ENCODE measurements around the gene OSER1. TPM values are rescaled to one million over a fixed set of nuclear protein-coding genes. Genes with fewer than 3 reads are reported as not detected.
"Not testable (repeated sequence)": the region's sequence is repeated elsewhere in the genome, so short reads cannot be mapped to it uniquely, and the experiment has no call there.

The OSER1 gene
- polyA plus RNA-seq, 4 donors: 24.0 to 57.8 (median 51.3) TPM

DNA sequence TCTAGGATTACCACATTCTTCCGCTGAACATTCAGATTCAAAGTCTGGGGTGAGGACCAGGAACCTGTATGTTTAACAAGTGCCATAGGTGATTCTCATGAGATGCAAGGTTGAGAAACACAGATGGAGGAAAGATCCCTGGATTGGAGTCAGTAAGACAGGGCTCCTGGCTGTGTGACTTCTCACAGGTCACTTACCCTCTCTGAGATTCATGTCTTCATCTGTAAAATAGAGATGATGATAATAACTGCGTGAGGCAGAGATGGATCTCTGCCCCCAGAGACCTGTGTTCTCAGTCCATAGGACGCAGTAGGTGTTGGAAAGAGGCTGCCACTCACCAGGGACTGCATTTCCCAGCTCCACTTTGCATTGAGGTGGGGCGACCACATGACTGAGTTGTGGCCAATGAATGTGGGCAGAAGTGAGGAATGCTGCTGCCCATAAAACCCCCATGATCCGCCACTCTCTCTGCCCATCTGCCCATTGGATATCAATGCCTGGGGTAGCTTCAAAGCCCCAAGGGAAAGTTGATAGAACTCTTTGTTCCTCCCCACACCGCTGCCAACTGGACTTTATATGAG, 23.0 kb upstream of the OSER1 start:
- Histone ChIP-seq H3K4me1 (ENCODE audit: control insufficient read depth in 3 of 3, insufficient read depth in 2 of 3, low read depth in 1 of 3, low read length in 2 of 3) (no peaks in the 10 kb centered on the region), H3K27ac (ENCODE audit: low read depth in 1 of 3, low read length in 2 of 3) (no peak overlapping the region), H3K9me3 (ENCODE audit: control insufficient read depth in 2 of 2, insufficient read depth in 1 of 2, low read depth in 1 of 2, low read length in 1 of 2) (peaks cover 0 to under 1% of the 10 kb centered on the region in 2 donors), H3K36me3 (ENCODE audit: control insufficient read depth in 3 of 3, insufficient read depth in 2 of 3, low read depth in 1 of 3, low read length in 3 of 3) (no peaks in the 10 kb centered on the region), H3K4me3 (ENCODE audit: low read depth in 1 of 3, low read length in 3 of 3) (no peak overlapping the region), H3K27me3 (ENCODE audit: control insufficient read depth in 3 of 3, insufficient read depth in 3 of 3, low read length in 3 of 3) (no peaks in the 10 kb centered on the region)
- no peak for DNase-seq
- no peak for FAIRE-seq
- WGBS, 3 donors: 86 to 96% (median 88%) methylated on average over 6 of the region's 6 CpGs

DNA sequence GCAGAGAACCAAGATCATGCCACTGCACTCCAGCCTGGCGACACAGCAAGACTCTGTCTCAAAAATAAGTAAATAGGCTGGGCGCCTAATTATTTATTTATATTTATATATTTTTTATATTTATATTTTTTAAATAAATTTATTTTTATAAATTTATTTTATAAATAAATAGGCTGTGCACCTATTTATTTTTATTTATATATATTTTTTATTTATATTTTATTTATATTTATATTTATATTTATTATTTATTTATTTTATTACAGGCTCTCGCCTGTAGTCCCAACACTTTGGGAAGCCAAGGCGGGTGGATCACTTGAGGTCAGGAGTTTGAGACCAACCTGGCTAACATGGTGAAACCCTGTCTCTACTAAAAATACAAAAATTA, 21.9 kb upstream of the OSER1 start:
- FAIRE-seq; H3K36me3 ChIP-seq (ENCODE audit: control insufficient read depth in 3 of 3, insufficient read depth in 2 of 3, low read depth in 1 of 3, low read length in 3 of 3); H3K4me1 ChIP-seq (ENCODE audit: control insufficient read depth in 3 of 3, insufficient read depth in 2 of 3, low read depth in 1 of 3, low read length in 2 of 3); H3K27ac ChIP-seq (ENCODE audit: low read depth in 1 of 3, low read length in 2 of 3); H3K9me3 ChIP-seq (ENCODE audit: control insufficient read depth in 2 of 2, insufficient read depth in 1 of 2, low read depth in 1 of 2, low read length in 1 of 2); H3K4me3 ChIP-seq (ENCODE audit: low read depth in 1 of 3, low read length in 3 of 3); H3K27me3 ChIP-seq (ENCODE audit: control insufficient read depth in 3 of 3, insufficient read depth in 3 of 3, low read length in 3 of 3); DNase-seq: not testable (repeated sequence)
- WGBS, 3 donors: 88 to 97% (median 93%) methylated on average over 4 of the region's 4 CpGs

DNA sequence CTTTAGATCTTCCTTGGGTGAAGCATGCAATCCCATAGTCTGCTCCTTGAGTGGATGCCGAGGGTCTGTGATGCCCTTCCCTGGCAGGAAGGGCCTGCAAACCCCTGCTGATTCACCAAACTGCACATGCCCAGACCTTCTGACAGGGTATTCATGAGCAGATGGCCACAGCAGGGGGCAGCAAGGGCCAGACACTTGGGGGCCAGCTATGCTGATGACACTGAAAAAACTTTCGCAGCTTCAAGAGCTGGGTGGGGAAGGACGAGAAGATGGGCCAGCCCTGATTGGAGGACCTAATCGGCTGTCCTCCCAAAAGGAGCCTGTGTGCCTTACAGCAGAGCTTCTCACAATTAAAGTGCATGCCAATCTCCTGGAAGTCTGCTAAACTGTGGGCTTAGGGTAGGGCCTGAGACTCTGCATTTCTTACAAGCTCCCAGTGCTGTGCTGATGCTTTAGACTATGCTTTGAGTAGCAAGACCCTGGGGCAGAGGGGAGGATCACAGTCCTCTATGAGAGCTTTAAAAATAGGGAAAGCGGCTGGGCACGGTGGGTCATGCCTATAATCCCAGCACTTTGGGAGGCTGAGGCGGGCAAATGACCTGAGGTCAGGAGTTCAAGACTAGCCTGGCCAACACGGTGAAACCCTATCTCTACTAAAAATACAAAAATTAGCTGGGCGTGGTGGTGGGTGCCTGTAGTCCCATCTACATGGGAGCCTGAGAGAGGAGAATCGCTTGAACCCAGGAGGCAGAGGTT, 21.3 kb upstream of the OSER1 start:
- H3K27ac ChIP-seq (ENCODE audit: low read depth in 1 of 3, low read length in 2 of 3): no peak overlapping the region
- H3K36me3 ChIP-seq (ENCODE audit: control insufficient read depth in 3 of 3, insufficient read depth in 2 of 3, low read depth in 1 of 3, low read length in 3 of 3): no peaks in the 10 kb centered on the region
- H3K4me1 ChIP-seq (ENCODE audit: control insufficient read depth in 3 of 3, insufficient read depth in 2 of 3, low read depth in 1 of 3, low read length in 2 of 3): no peaks in the 10 kb centered on the region
- FAIRE-seq (no peak), DNase-seq (no peak)
- no peaks in the 10 kb centered on the region for H3K27me3 ChIP-seq (ENCODE audit: control insufficient read depth in 3 of 3, insufficient read depth in 3 of 3, low read length in 3 of 3)
- H3K4me3 ChIP-seq (ENCODE audit: low read depth in 1 of 3, low read length in 3 of 3): no peak overlapping the region
- 72 to 88% (median 85%) methylated on average over 10 of the region's 10 CpGs for WGBS, 3 donors
- no peaks in the 10 kb centered on the region for H3K9me3 ChIP-seq (ENCODE audit: control insufficient read depth in 2 of 2, insufficient read depth in 1 of 2, low read depth in 1 of 2, low read length in 1 of 2)

DNA sequence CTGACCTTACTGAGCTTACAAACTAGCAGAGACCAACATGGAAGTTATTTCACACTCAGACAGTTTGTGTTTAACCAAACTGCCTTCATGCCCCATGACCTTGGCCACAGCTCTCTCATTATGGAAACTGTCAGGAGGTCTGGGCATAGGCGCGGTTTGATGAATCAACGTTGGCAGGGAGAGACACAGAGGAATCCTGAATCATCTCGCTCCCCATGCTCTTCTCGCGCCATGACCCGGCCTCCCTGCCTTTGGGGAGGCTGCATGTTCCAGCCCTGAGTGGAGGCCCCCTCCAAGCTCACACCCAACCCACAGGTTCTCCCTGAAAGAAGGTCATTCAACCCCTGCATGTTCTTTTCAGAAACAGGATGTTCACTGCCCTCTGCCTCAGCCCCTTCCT, 20.6 kb upstream of the OSER1 start:
- no peaks in the 10 kb centered on the region for H3K9me3 ChIP-seq (ENCODE audit: control insufficient read depth in 2 of 2, insufficient read depth in 1 of 2, low read depth in 1 of 2, low read length in 1 of 2)
- no peak overlapping the region for H3K4me3 ChIP-seq (ENCODE audit: low read depth in 1 of 3, low read length in 3 of 3)
- 78 to 86% (median 84%) methylated on average over 7 of the region's 7 CpGs for WGBS, 3 donors
- no peaks in the 10 kb centered on the region for H3K36me3 ChIP-seq (ENCODE audit: control insufficient read depth in 3 of 3, insufficient read depth in 2 of 3, low read depth in 1 of 3, low read length in 3 of 3)
- no peak for DNase-seq
- FAIRE-seq: no peak
- no peaks in the 10 kb centered on the region for H3K27me3 ChIP-seq (ENCODE audit: control insufficient read depth in 3 of 3, insufficient read depth in 3 of 3, low read length in 3 of 3)
- H3K27ac ChIP-seq (ENCODE audit: low read depth in 1 of 3, low read length in 2 of 3): no peak overlapping the region
- H3K4me1 ChIP-seq (ENCODE audit: control insufficient read depth in 3 of 3, insufficient read depth in 2 of 3, low read depth in 1 of 3, low read length in 2 of 3): no peaks in the 10 kb centered on the region

DNA sequence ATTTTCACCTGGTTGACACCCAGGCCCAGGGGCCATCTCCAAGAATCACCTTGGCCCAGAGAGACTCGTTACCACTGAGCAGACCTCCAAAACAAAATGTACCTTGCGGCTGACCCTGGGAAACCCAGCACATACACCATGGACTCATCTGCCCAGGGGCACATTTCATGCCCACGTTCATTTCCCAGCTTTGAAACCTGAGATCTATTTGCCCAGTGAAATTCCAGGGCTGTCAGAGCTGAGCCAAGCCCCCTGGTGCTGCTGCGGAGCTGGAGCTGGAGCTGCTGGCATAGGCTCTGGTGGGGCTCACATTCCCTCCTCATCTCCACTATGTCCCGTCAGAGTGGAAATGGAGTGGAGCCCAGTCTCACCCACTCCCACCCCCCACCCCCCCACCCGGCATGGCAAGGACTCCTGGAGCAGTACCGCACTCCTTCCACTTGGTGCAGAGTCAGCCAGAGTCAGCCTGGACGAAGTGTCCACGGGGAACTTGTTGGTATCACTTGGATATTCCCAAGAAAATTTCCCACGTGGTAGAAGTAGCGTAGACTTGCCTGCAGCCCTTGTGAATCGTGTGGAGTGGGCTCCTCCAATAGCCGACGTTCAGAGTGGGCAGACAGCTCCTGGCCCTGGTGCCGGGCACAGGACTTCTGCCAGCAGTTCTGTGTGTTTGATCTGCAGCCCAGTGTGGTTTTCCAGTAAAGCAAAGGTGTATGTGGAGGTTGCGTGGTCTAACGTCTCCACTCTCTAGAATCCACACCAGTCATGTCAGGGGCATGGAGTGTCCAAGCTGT, 18.1 kb upstream of the OSER1 start:
- Histone ChIP-seq H3K9me3 (ENCODE audit: control insufficient read depth in 2 of 2, insufficient read depth in 1 of 2, low read depth in 1 of 2, low read length in 1 of 2) (no peaks in the 10 kb centered on the region), H3K27ac (ENCODE audit: low read depth in 1 of 3, low read length in 2 of 3) (no peak overlapping the region), H3K27me3 (ENCODE audit: control insufficient read depth in 3 of 3, insufficient read depth in 3 of 3, low read length in 3 of 3) (no peaks in the 10 kb centered on the region), H3K4me3 (ENCODE audit: low read depth in 1 of 3, low read length in 3 of 3) (no peak overlapping the region), H3K36me3 (ENCODE audit: control insufficient read depth in 3 of 3, insufficient read depth in 2 of 3, low read depth in 1 of 3, low read length in 3 of 3) (no peaks in the 10 kb centered on the region), H3K4me1 (ENCODE audit: control insufficient read depth in 3 of 3, insufficient read depth in 2 of 3, low read depth in 1 of 3, low read length in 2 of 3) (peaks cover 0 to 8% (median 0%) of the 10 kb centered on the region in 3 donors)
- no peak for FAIRE-seq
- WGBS, 3 donors: 81 to 85% (median 85%) methylated on average over 17 of the region's 17 CpGs
- DNase-seq: no peak

DNA sequence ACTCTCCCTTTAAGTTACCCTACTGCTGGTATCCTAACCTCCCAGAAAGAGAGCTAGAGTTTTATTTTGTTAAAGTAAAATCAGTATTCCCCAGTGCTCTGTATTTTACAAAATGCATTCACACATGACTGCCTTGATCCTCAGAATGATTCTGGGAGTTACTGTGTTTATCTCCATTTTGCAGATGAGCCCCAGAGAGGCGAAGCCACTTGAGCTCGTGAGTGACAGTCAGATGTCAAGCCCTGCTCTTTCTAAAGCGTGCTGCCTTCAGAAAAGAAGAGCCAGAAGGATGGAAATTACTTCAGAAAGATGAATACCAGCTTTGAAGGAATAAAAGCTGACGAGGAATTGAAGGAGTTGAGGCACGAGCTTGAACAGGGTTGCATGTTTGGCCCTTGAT, 14.1 kb upstream of the OSER1 start:
- H3K4me1 ChIP-seq (ENCODE audit: control insufficient read depth in 3 of 3, insufficient read depth in 2 of 3, low read depth in 1 of 3, low read length in 2 of 3): peaks cover 0 to 14% (median 0%) of the 10 kb centered on the region in 3 donors
- DNase-seq: no peak
- FAIRE-seq: no peak
- peak overlapping the region in 1 of 3 donors; percentile 42 for H3K27ac ChIP-seq (ENCODE audit: low read depth in 1 of 3, low read length in 2 of 3)
- 73 to 84% (median 77%) methylated on average over 5 of the region's 5 CpGs for WGBS, 3 donors
- no peaks in the 10 kb centered on the region for H3K9me3 ChIP-seq (ENCODE audit: control insufficient read depth in 2 of 2, insufficient read depth in 1 of 2, low read depth in 1 of 2, low read length in 1 of 2)
- no peak overlapping the region for H3K4me3 ChIP-seq (ENCODE audit: low read depth in 1 of 3, low read length in 3 of 3)
- H3K36me3 ChIP-seq (ENCODE audit: control insufficient read depth in 3 of 3, insufficient read depth in 2 of 3, low read depth in 1 of 3, low read length in 3 of 3): no peaks in the 10 kb centered on the region
- H3K27me3 ChIP-seq (ENCODE audit: control insufficient read depth in 3 of 3, insufficient read depth in 3 of 3, low read length in 3 of 3): no peaks in the 10 kb centered on the region

DNA sequence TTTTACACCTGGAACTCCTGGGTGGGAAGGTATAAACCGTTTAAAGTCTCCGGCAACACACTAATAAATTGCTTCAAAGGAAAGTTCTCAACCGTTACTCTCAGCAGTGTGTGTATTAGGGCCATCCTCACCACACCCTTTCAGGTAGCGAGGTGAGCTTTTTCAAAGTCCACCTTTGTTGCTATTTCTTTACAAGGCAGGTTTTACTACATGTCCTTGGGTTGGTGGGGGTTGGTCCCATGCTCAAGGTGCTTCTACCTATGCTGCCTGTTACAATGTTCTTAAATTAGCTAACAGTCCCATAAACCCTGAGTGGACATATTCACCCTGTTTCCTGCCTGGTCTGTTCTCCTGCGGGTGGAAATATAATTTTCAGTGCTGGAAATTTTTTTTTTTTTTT, 13.2 kb upstream of the OSER1 start:
- 18 to 58% (median 37%) methylated on average over 5 of the region's 5 CpGs for WGBS, 3 donors
- peaks cover 0 to 14% (median 0%) of the 10 kb centered on the region in 3 donors for H3K4me1 ChIP-seq (ENCODE audit: control insufficient read depth in 3 of 3, insufficient read depth in 2 of 3, low read depth in 1 of 3, low read length in 2 of 3)
- no peaks in the 10 kb centered on the region for H3K36me3 ChIP-seq (ENCODE audit: control insufficient read depth in 3 of 3, insufficient read depth in 2 of 3, low read depth in 1 of 3, low read length in 3 of 3)
- peak; percentile 71 to 86 for DNase-seq
- H3K27me3 ChIP-seq (ENCODE audit: control insufficient read depth in 3 of 3, insufficient read depth in 3 of 3, low read length in 3 of 3): no peaks in the 10 kb centered on the region
- FAIRE-seq: no peak
- H3K4me3 ChIP-seq (ENCODE audit: low read depth in 1 of 3, low read length in 3 of 3): no peak overlapping the region
- peak overlapping the region in 1 of 3 donors; percentile 42 for H3K27ac ChIP-seq (ENCODE audit: low read depth in 1 of 3, low read length in 2 of 3)
- H3K9me3 ChIP-seq (ENCODE audit: control insufficient read depth in 2 of 2, insufficient read depth in 1 of 2, low read depth in 1 of 2, low read length in 1 of 2): no peaks in the 10 kb centered on the region

DNA sequence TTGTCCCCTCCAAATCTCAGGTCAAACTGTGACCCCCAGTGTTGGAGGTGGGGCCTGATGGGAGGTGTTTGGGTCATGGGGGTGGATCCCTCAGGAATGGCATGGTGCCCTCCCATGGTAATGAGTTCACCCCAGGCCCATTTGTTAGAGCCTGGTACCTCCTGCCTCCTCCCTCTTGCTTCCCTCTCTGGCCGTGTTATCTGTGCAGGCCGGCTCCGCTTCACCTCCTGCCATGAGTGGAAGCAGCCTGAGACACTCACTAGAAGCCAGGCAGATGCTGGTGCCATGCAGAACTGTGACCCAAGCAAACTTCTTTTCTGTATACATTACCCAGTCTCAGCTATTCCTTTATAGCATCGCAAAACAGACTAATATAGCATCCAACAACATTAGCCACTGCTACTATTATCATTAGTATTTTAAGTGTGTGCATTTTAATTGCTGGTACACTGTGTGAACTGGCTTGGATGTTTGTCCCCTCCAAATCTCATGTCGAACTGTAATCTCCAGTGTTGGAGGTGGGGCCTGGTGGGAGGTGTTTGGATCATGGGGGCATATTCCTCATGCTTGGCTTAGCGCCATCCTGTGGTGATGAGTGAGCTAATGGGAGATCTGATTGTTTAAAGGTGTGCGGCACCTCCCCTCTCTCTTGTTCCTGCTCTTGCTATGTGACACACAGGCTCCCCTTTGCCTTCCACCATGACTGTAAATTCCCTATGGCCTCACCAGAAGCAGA, 12.2 kb upstream of the OSER1 start:
- WGBS, 3 donors: 49 to 61% (median 51%) methylated on average over 7 of the region's 7 CpGs
- peaks cover 0 to 15% (median 0%) of the 10 kb centered on the region in 3 donors for H3K4me1 ChIP-seq (ENCODE audit: control insufficient read depth in 3 of 3, insufficient read depth in 2 of 3, low read depth in 1 of 3, low read length in 2 of 3)
- no peaks in the 10 kb centered on the region for H3K27me3 ChIP-seq (ENCODE audit: control insufficient read depth in 3 of 3, insufficient read depth in 3 of 3, low read length in 3 of 3)
- no peaks in the 10 kb centered on the region for H3K9me3 ChIP-seq (ENCODE audit: control insufficient read depth in 2 of 2, insufficient read depth in 1 of 2, low read depth in 1 of 2, low read length in 1 of 2)
- DNase-seq (no peak), FAIRE-seq (no peak)
- no peaks in the 10 kb centered on the region for H3K36me3 ChIP-seq (ENCODE audit: control insufficient read depth in 3 of 3, insufficient read depth in 2 of 3, low read depth in 1 of 3, low read length in 3 of 3)
- H3K4me3 ChIP-seq (ENCODE audit: low read depth in 1 of 3, low read length in 3 of 3): no peak overlapping the region
- no peak overlapping the region for H3K27ac ChIP-seq (ENCODE audit: low read depth in 1 of 3, low read length in 2 of 3)

All from small intestine (tissue), 7 donors.